OCI-LY1 (cell line): ENCODE measurements around the gene C22orf39.

ENCODE experiments used
- H2AFZ ChIP-seq: fragments of 200-600 bp; sonication (generic), shearing (Covaris generic); 2 replicates; pipeline ENCODE4 v1.6.0; 2014; ENCODE audit warnings: antibody characterized with exemption, mild to moderate bottlenecking, low read length
- H3F3A ChIP-seq: fragments of 200-600 bp; sonication (generic), shearing (Covaris generic); 2 replicates; pipeline ENCODE4 v1.6.0; 2014; ENCODE audit warnings: mild to moderate bottlenecking, antibody characterized with exemption, low read length, moderate library complexity; ENCODE audit not compliant: insufficient read depth
- H3K27ac ChIP-seq: fragments of 200-600 bp; sonication (generic); 2 replicates; pipeline ENCODE4 v1.5.1; 2014; ENCODE audit warnings: low read length, mixed run types, mild to moderate bottlenecking, low read depth; ENCODE audit not compliant: poor library complexity, severe bottlenecking
- H3K27me3 ChIP-seq: fragments of 200-600 bp; sonication (generic); 2 replicates; pipeline ENCODE4 v1.6.0; 2014; ENCODE audit warnings: antibody characterized with exemption, mild to moderate bottlenecking, low read length, moderate library complexity; ENCODE audit not compliant: insufficient read depth
- H3K36me3 ChIP-seq: fragments of 200-600 bp; sonication (generic); 2 replicates; pipeline ENCODE4 v1.6.1; 2014; ENCODE audit warnings: mild to moderate bottlenecking, antibody characterized with exemption, low read length, moderate library complexity, mixed read lengths; ENCODE audit not compliant: insufficient read depth
- H3K4me1 ChIP-seq: fragments of 200-600 bp; sonication (generic); 2 replicates; pipeline ENCODE4 v1.5.1; 2014; ENCODE audit warnings: mild to moderate bottlenecking, low read length, moderate library complexity; ENCODE audit not compliant: insufficient read depth, severe bottlenecking
- H3K4me2 ChIP-seq: fragments of 200-600 bp; sonication (generic), shearing (Covaris generic); 2 replicates; pipeline ENCODE4 v1.6.1; 2014; ENCODE audit warnings: low read length
- H3K4me3 ChIP-seq: fragments of 200-600 bp; sonication (generic); 2 replicates; pipeline ENCODE4 v1.5.1; 2014; ENCODE audit warnings: low read length, low read depth, mild to moderate bottlenecking, mixed read lengths; ENCODE audit not compliant: poor library complexity, severe bottlenecking
- H3K79me2 ChIP-seq: fragments of 200-600 bp; shearing (Covaris generic); 2 replicates; pipeline ENCODE4 v1.6.1; 2016; ENCODE audit warnings: mixed run types, low read length, mixed read lengths; ENCODE audit not compliant: insufficient read depth
- H3K9ac ChIP-seq: fragments of 200-600 bp; sonication (generic), shearing (Covaris generic); 2 replicates; pipeline ENCODE4 v1.6.1; 2014; ENCODE audit warnings: mild to moderate bottlenecking, low read length, mixed read lengths
- H3K9me2 ChIP-seq: fragments of 200-600 bp; sonication (generic), shearing (Covaris generic); 2 replicates; pipeline ENCODE4 v1.6.1; 2014; ENCODE audit warnings: low read depth, mild to moderate bottlenecking, low read length, mixed read lengths
- H3K9me3 ChIP-seq: fragments of 200-600 bp; shearing (Covaris generic); 2 replicates; pipeline ENCODE4 v1.6.1; 2014; ENCODE audit warnings: low read length, mixed read lengths
- H4K20me1 ChIP-seq: fragments of 200-600 bp; sonication (generic), shearing (Covaris generic); 2 replicates; pipeline ENCODE4 v1.6.0; 2016; ENCODE audit warnings: mild to moderate bottlenecking, low read length; ENCODE audit not compliant: insufficient read depth
- EZH2 ChIP-seq: fragments of 200-600 bp; sonication (generic), shearing (Covaris generic); IDR thresholded peaks from 2 replicates; pipeline ENCODE4 v1.8.0; 2017; ENCODE audit warnings: borderline replicate concordance, mixed run types, mild to moderate bottlenecking, antibody characterized with exemption, low read length, moderate library complexity, mixed read lengths
- TF ChIP-seq, protein P1 (sequence below): fragments of 200-600 bp; sonication (generic), shearing (Covaris generic); IDR thresholded peaks from 2 replicates; pipeline ENCODE4 v1.5.1; 2017; ENCODE audit warnings: mild to moderate bottlenecking, antibody characterized with exemption, low read length, moderate library complexity, mixed read lengths

The C22orf39 gene

DNA sequence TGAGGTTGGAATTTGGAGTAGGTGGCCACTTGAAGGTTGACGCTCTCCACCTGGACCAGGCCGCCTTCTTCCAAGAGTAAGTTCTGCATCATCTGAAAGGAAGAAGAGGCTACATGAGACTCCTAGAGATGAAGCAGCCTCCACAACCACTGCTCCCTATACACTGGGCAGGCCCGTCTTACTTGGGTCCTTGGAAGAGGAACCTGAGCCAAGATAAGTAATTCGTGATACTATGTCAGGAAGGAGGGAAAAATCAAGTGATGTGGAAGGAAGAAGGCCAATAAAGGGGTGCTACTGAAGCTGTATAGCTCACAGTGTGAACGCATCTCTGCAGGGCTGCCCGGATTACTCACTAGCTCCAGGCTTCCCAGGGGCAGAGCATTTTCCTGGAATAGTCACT lies 20.4 kb upstream of the C22orf39 start:
- Histone ChIP-seq H3K79me2 (no peaks in the 10 kb centered on the region), H3K9ac (no peak overlapping the region), H3K9me3 (no peaks in the 10 kb centered on the region), H3K4me2 (no peak overlapping the region), H3K4me1 (no peaks in the 10 kb centered on the region), H4K20me1 (no peaks in the 10 kb centered on the region), H3K9me2 (no peaks in the 10 kb centered on the region), H3K4me3 (no peak overlapping the region), H2AFZ (no peak overlapping the region), H3K36me3 (peaks cover 96% of the 10 kb centered on the region), H3K27me3 (no peaks in the 10 kb centered on the region), H3F3A (no peaks in the 10 kb centered on the region), H3K27ac (no peak overlapping the region)
- TF ChIP-seq, protein P1, sequence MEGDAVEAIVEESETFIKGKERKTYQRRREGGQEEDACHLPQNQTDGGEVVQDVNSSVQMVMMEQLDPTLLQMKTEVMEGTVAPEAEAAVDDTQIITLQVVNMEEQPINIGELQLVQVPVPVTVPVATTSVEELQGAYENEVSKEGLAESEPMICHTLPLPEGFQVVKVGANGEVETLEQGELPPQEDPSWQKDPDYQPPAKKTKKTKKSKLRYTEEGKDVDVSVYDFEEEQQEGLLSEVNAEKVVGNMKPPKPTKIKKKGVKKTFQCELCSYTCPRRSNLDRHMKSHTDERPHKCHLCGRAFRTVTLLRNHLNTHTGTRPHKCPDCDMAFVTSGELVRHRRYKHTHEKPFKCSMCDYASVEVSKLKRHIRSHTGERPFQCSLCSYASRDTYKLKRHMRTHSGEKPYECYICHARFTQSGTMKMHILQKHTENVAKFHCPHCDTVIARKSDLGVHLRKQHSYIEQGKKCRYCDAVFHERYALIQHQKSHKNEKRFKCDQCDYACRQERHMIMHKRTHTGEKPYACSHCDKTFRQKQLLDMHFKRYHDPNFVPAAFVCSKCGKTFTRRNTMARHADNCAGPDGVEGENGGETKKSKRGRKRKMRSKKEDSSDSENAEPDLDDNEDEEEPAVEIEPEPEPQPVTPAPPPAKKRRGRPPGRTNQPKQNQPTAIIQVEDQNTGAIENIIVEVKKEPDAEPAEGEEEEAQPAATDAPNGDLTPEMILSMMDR = no peak
- no peak for TF ChIP-seq EZH2

DNA sequence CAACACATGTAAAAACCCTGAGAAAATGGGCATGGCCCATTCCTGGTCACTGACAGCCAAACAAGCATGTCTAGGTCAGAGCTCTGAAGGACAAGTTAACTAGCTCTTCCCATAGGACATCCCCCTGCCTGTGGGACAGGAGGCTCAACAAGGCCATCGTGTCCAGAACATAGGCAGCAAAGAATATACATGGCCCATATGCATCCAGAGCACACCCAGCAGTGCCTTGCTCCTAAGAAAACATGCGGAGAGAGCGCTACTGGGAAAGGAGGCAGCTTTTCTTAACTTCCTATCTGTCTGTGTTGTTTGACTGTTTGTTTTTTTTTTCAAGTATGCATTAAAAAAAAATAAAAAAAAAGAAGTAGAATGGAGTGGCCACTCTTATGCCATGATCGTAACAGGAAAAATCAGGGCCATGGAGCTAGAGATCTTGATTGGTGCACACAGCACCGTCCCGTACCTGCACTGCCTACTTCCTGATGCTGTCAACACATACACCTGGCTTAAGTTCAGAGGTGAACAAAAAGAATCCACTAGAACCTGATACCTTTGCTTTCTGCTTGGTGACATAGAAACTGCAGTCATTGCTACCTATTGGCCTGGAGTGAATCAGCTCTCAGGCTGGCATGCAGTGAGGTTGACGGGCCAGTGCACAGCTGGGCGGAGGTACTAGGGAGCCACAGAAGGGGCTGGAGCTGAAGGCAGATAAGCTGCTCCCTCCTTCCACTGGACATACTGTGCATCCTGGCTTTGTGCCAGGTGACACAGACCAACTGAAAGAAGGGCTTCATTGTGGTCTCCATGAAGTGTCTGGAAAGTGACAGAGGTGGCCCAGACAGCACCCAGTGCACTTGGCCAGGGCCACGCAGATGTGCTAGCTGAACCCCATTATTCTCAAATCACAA lies 19.6 kb upstream of the C22orf39 start:
- peaks cover 96% of the 10 kb centered on the region for H3K36me3 ChIP-seq
- H3K9me3 ChIP-seq = no peaks in the 10 kb centered on the region
- no peaks in the 10 kb centered on the region for H3F3A ChIP-seq
- H3K9ac ChIP-seq = no peak overlapping the region
- H4K20me1 ChIP-seq = no peaks in the 10 kb centered on the region
- H2AFZ ChIP-seq = no peak overlapping the region
- no peaks in the 10 kb centered on the region for H3K4me1 ChIP-seq
- no peaks in the 10 kb centered on the region for H3K79me2 ChIP-seq
- no peaks in the 10 kb centered on the region for H3K27me3 ChIP-seq
- H3K4me3 ChIP-seq = no peak overlapping the region
- no peak overlapping the region for H3K27ac ChIP-seq
- TF ChIP-seq EZH2 = no peak
- H3K9me2 ChIP-seq = no peaks in the 10 kb centered on the region
- no peak overlapping the region for H3K4me2 ChIP-seq

DNA sequence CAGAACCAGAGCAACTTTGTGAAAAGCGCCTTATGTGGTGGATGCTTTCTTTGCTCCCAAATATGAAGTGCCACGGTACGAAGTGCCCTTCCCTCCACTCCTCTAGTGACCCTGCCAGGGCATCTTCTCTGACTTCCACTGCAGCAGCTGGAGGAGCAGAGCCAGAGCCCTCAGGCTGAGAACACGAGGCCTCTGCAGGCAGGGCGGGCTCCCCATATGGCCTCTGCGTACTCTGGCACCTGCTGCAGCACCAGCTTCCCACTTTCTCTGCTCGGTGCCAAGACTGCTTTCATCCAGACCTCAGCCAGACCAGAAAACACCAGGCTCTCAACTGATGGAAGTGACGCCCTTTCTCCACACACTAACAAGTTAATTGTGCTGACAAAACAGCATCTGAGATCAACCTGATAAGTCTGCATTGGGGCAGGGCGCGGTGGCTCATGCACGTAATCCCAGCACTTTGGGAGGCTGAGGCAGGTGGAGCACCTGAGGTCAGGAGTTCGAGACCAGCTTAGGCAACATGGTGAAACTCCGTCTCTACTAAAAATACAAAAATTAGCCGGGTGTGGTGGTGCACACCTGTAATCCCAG lies 18.7 kb upstream of the C22orf39 start:
- Histone ChIP-seq H3K9ac (no peak overlapping the region), H3K9me2 (no peaks in the 10 kb centered on the region), H3K9me3 (no peaks in the 10 kb centered on the region), H3K4me2 (no peak overlapping the region), H3K79me2 (no peaks in the 10 kb centered on the region), H3K4me3 (no peak overlapping the region), H2AFZ (no peak overlapping the region), H3F3A (no peaks in the 10 kb centered on the region), H3K4me1 (no peaks in the 10 kb centered on the region), H4K20me1 (no peaks in the 10 kb centered on the region), H3K27ac (no peak overlapping the region), H3K27me3 (no peaks in the 10 kb centered on the region), H3K36me3 (peaks cover 95% of the 10 kb centered on the region)
- TF ChIP-seq, protein P1 = no peak
- no peak for TF ChIP-seq EZH2
